Gastroesophageal sphincter (tissue), 4 donors: ENCODE data around the gene CLIC4. TPM values are rescaled to one million over a fixed set of nuclear protein-coding genes. Genes with fewer than 3 reads are reported as not detected.
"Not testable (repeated sequence)": the region's sequence is repeated elsewhere in the genome, so short reads cannot be mapped to it uniquely, and the experiment has no call there.

Source experiments
- ATAC-seq: fragments of 150-250 bp; one replicate; pipeline ENCODE4 v1.9.1; 2016; ENCODE audit warnings: mild to moderate bottlenecking, moderate library complexity
- H3K27ac ChIP-seq, 4 donors: fragments of 200-600 bp; sonication (generic) in 3 of 4; 1 replicate in 3 of 4; 2 replicates in 1 of 4; pipeline ENCODE4 v1.5.1; 2016 to 2019
- H3K27me3 ChIP-seq: fragments of 200-600 bp; sonication (generic); one replicate; pipeline ENCODE4 v1.5.1; 2019
- H3K36me3 ChIP-seq, 2 donors: fragments of 200-600 bp; sonication (generic); one replicate each; pipeline ENCODE4 v1.5.1; 2019; ENCODE audit warnings: control low read depth in 1 of 2
- H3K4me1 ChIP-seq, 3 donors: fragments of 200-600 bp; sonication (generic); 1 replicate in 2 of 3; 2 replicates in 1 of 3; pipeline ENCODE4 v1.5.1; 2016 to 2019; ENCODE audit warnings: control low read depth in 2 of 3
- H3K4me3 ChIP-seq, 2 donors: fragments of 200-600 bp; sonication (generic); one replicate each; pipeline ENCODE4 v1.5.1; 2019; ENCODE audit warnings: mild to moderate bottlenecking in 1 of 2, moderate library complexity in 1 of 2
- H3K9me3 ChIP-seq, 3 donors: fragments of 200-600 bp; sonication (generic); one replicate each; pipeline ENCODE4 v1.5.1; 2017 to 2019; ENCODE audit warnings: control low read depth in 2 of 3
- CTCF ChIP-seq, 4 experiments: fragments of 200-600 bp in 2 of 4; fragments of 450-650 bp in 2 of 4; sonication (generic) in 1 of 4; IDR thresholded peaks; one replicate each; pipeline ENCODE4 v1.5.1; 2017 to 2019; ENCODE audit warnings: antibody characterized with exemption in 4 of 4, mild to moderate bottlenecking in 2 of 4, moderate library complexity in 2 of 4
- EP300 ChIP-seq: sonication (generic); formaldehyde crosslinking; IDR thresholded peaks from one replicate; pipeline ENCODE4 v1.6.1; 2017; ENCODE audit warnings: antibody characterized with exemption, mild to moderate bottlenecking
- POLR2A ChIP-seq, 2 donors: fragments of 450-650 bp; IDR thresholded peaks; one replicate each; pipeline ENCODE4 v1.6.1; 2017; ENCODE audit warnings: antibody characterized with exemption in 2 of 2, mild to moderate bottlenecking in 2 of 2, moderate library complexity in 1 of 2
- POLR2AphosphoS5 ChIP-seq: sonication (generic); formaldehyde crosslinking; IDR thresholded peaks from one replicate; pipeline ENCODE4 v1.6.1; 2017; ENCODE audit warnings: antibody characterized with exemption
- WGBS, 2 donors: methylation state at CpG; one replicate each; pipeline ENCODE4 v1.1.5; 2018; ENCODE audit warnings: low coverage in 1 of 2; 5-methylcytosine and 5-hydroxymethylcytosine counted together
- total RNA-seq, 4 donors: library from RNA; depleted of rRNA; stranded (reverse); fragments of >200 nt; gene quantifications; one replicate each; pipeline ENCODE4 v1.1.0, GENCODE V29; 2016

Gene CLIC4
- total RNA-seq, 4 donors from 2014 or later = 553 to 721 (median 692) TPM

GRCh38 chr1:24775348-24775747 is 30.1 kb downstream of the CLIC4 start:
- H3K36me3 ChIP-seq = no peaks in the 10 kb centered on the region
- no peaks in the 10 kb centered on the region for H3K9me3 ChIP-seq
- peak overlapping the region in 1 of 4 donors; percentile 65 for H3K27ac ChIP-seq
- H3K27me3 ChIP-seq = no peaks in the 10 kb centered on the region
- no peak overlapping the region for H3K4me3 ChIP-seq
- H3K4me1 ChIP-seq = peaks cover 11 to 94% (median 12%) of the 10 kb centered on the region in 3 donors
- TF ChIP-seq POLR2A (IDR thresholded peaks at IDR 0.05) (no peak), EP300 (no peak), CTCF (IDR thresholded peaks at IDR 0.05) (no peak), POLR2AphosphoS5 (no peak)
- no peak for ATAC-seq
- 73 to 77% methylated on average over 3 of the region's 3 CpGs for WGBS, 2 donors

GRCh38 chr1:24775916-24776315 is 30.7 kb downstream of the CLIC4 start:
- Histone ChIP-seq H3K4me3 (no peak overlapping the region), H3K27ac (peak overlapping the region in 3 of 4 donors; percentile 25 to 65 (median 26)), H3K4me1 (peaks cover 11 to 94% (median 12%) of the 10 kb centered on the region in 3 donors), H3K27me3 (no peaks in the 10 kb centered on the region), H3K9me3 (no peaks in the 10 kb centered on the region), H3K36me3 (no peaks in the 10 kb centered on the region)
- 79% methylated on average over 1 to 3 of the region's 3 CpGs for WGBS, 2 donors
- TF ChIP-seq POLR2AphosphoS5 = no peak
- no peak for TF ChIP-seq CTCF (IDR thresholded peaks at IDR 0.05)
- no peak for TF ChIP-seq POLR2A (IDR thresholded peaks at IDR 0.05)
- TF ChIP-seq EP300 = no peak
- ATAC-seq = no peak

GRCh38 chr1:24776821-24777220 is 31.6 kb downstream of the CLIC4 start:
- Histone ChIP-seq H3K4me3 (no peak overlapping the region), H3K27ac (peak overlapping the region in 2 of 4 donors; percentile 25 to 65), H3K36me3 (no peaks in the 10 kb centered on the region), H3K9me3 (no peaks in the 10 kb centered on the region), H3K4me1 (peaks cover 8 to 93% (median 9%) of the 10 kb centered on the region in 3 donors), H3K27me3 (no peaks in the 10 kb centered on the region)
- TF ChIP-seq POLR2AphosphoS5 (no peak), CTCF (IDR thresholded peaks at IDR 0.05) (no peak), EP300 (no peak), POLR2A (IDR thresholded peaks at IDR 0.05) (no peak)
- ATAC-seq = no peak
- 83 to 86% methylated on average over 6 to 8 of the region's 8 CpGs for WGBS, 2 donors

- no peak for TF ChIP-seq POLR2A (IDR thresholded peaks at IDR 0.05)
- TF ChIP-seq POLR2AphosphoS5 = no peak
- TF ChIP-seq EP300 = no peak
- TF ChIP-seq CTCF (IDR thresholded peaks at IDR 0.05) = no peak
- Histone ChIP-seq H3K4me3 (no peak overlapping the region), H3K9me3 (no peaks in the 10 kb centered on the region), H3K27ac (peak overlapping the region in 2 of 4 donors; percentile 32 to 65), H3K36me3 (no peaks in the 10 kb centered on the region), H3K27me3 (no peaks in the 10 kb centered on the region), H3K4me1 (peaks cover 8 to 92% (median 8%) of the 10 kb centered on the region in 3 donors)
- 53 to 75% methylated on average over 2 of the region's 2 CpGs for WGBS, 2 donors
- ATAC-seq = no peak
Observed at GRCh38 chr1:24778141-24778540, 32.9 kb downstream of the CLIC4 start.

DNA sequence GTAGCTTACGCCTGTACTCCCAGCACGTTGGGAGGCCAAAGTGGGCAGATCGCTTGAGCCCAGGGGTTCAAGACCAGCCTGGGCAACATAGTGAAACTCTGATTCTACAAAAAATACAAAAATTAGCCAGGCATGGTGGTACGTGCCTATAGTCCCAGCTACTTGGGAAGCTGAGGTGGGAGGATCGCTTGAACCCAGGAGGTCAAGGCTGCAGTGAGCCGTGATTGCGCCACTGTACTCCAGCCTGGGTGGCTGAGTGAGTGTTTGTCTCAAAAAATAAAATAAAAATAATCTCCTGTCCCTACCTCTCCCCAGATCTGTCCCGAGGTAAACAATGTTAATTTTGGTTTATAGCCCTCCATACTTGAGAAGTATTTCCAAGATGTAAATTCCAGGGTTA is 34.0 kb downstream of the CLIC4 start:
- not testable (repeated sequence) for H3K4me3 ChIP-seq, ATAC-seq, H3K9me3 ChIP-seq, H3K36me3 ChIP-seq, H3K27me3 ChIP-seq
- peaks cover 10 to 93% (median 12%) of the 10 kb centered on the region in 3 donors for H3K4me1 ChIP-seq
- H3K27ac ChIP-seq = peak overlapping the region in 3 of 4 donors; percentile 32 to 65 (median 41)
- 72 to 78% methylated on average over 7 to 8 of the region's 8 CpGs for WGBS, 2 donors
